Thyroid gland (tissue), 4 donors: ENCODE results near the gene SCN4B.

Source experiments
- POLR2A ChIP-seq, 2 donors: fragments of 450-650 bp; IDR thresholded peaks; one replicate each; pipeline ENCODE4 v1.6.1; 2017; ENCODE audit warnings: antibody characterized with exemption in 2 of 2, mild to moderate bottlenecking in 2 of 2, moderate library complexity in 1 of 2
- TF ChIP-seq, protein P1 (sequence below), 6 experiments: fragments of 200-600 bp in 3 of 6; fragments of 450-650 bp in 3 of 6; sonication (generic) in 3 of 6; IDR thresholded peaks; one replicate each; pipeline ENCODE4 v1.5.1; 2016 to 2019; ENCODE audit warnings: antibody characterized with exemption in 6 of 6, mild to moderate bottlenecking in 2 of 6, inconsistent platforms in 1 of 6, moderate library complexity in 1 of 6

GRCh38 chr11:118090545-118091162 is 62.0 kb downstream of the SCN4B start:
- TF ChIP-seq, protein P1, sequence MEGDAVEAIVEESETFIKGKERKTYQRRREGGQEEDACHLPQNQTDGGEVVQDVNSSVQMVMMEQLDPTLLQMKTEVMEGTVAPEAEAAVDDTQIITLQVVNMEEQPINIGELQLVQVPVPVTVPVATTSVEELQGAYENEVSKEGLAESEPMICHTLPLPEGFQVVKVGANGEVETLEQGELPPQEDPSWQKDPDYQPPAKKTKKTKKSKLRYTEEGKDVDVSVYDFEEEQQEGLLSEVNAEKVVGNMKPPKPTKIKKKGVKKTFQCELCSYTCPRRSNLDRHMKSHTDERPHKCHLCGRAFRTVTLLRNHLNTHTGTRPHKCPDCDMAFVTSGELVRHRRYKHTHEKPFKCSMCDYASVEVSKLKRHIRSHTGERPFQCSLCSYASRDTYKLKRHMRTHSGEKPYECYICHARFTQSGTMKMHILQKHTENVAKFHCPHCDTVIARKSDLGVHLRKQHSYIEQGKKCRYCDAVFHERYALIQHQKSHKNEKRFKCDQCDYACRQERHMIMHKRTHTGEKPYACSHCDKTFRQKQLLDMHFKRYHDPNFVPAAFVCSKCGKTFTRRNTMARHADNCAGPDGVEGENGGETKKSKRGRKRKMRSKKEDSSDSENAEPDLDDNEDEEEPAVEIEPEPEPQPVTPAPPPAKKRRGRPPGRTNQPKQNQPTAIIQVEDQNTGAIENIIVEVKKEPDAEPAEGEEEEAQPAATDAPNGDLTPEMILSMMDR (IDR thresholded peaks at IDR 0.05), result no peak
- no peak for TF ChIP-seq POLR2A (IDR thresholded peaks at IDR 0.05)
